Activated CD8-positive, alpha-beta T cell treated with anti-CD3 and anti-CD28 coated beads for 36 hours (primary cell): ENCODE data around the gene MAP4K4. TPM values are rescaled to one million over a fixed set of nuclear protein-coding genes. Genes with fewer than 3 reads are reported as not detected.

Experiments
- ATAC-seq: fragments of 200-7000 bp; cut with Tn5 transposase; one replicate; pipeline ENCODE4 v1.10.0; 2021; ENCODE audit warnings: mild to moderate bottlenecking, moderate library complexity
- CTCF ChIA-PET: fragments of 350-600 bp; sonication (Branson Sonifier 250); formaldehyde crosslinking; loops from one replicate; lab custom pipeline; 2021; ENCODE audit warnings: antibody characterized with exemption; lab: Charles Lee
- POLR2A ChIA-PET: fragments of 350-600 bp; sonication (Branson Sonifier 250); formaldehyde crosslinking; loops from one replicate; lab custom pipeline; 2021; ENCODE audit warnings: antibody characterized with exemption; lab: Charles Lee
- DNase-seq: peaks from one replicate; pipeline ENCODE4 v3.0.0-alpha.2; 2020
- H3K27ac Mint-ChIP-seq: one replicate; pipeline ENCODE4 v1.8.0; 2021; ENCODE audit warnings: mild to moderate bottlenecking, mixed read lengths
- H3K27me3 Mint-ChIP-seq: one replicate; pipeline ENCODE4 v1.8.0; 2021; ENCODE audit warnings: mixed read lengths
- H3K36me3 Mint-ChIP-seq: one replicate; pipeline ENCODE4 v1.8.0; 2021; ENCODE audit warnings: low read depth, mixed read lengths
- H3K4me1 Mint-ChIP-seq: one replicate; pipeline ENCODE4 v1.8.0; 2021; ENCODE audit warnings: low read depth, mixed read lengths
- H3K4me3 Mint-ChIP-seq: one replicate; pipeline ENCODE4 v1.8.0; 2021; ENCODE audit warnings: mild to moderate bottlenecking, moderate library complexity, mixed read lengths
- H3K9me3 Mint-ChIP-seq: one replicate; pipeline ENCODE4 v1.8.0; 2021; ENCODE audit warnings: mixed read lengths
- CTCF ChIP-seq: fragments of 200-600 bp; IDR thresholded peaks from one replicate; pipeline ENCODE4 v1.8.0; 2022; ENCODE audit warnings: antibody characterized with exemption, mild to moderate bottlenecking
- intact Hi-C: fragments of 100-400 bp; cut with micrococcal nuclease; formaldehyde crosslinking; loops from one replicate; pipeline ENCODE4 v1.10.0; 2022
- total RNA-seq, 2 experiments: library from RNA; stranded (reverse); gene quantifications; one replicate each; pipeline ENCODE4 v1.2.3, GENCODE V29; 2021

Gene MAP4K4
- total RNA-seq, 2 experiments from 2014 or later = 26.3 to 27.3 TPM

DNA sequence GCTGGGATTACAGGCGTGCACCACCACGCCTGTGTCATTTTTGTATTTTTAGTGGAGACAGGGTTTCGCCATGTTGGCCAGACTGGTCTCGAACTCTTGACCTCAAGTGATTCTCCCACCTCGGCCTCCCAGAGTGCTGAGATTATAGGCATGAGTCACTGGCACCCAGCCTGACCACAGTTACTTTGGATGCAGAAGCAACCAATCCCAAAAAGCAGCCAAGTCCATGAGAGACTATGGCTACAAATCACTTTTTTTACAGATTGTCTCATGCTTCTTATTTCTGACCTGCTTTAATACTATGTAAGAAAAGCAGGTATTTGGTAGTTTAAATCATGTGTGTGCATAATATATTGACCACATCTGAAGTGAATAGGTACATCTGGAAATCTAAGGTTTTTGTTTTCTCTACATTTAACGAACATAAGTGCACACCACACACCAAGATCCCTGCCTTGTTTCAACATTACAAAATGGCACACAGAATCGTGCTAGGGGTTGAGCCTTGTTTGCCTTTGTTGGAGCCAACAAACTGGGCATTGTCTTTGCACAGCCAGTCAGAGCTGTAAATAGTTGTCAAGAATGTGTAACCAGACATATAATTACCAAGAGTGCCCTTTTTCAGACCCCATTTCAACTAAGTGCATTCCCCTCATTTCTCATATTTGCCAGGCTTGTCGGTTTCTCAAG, 18.3 kb upstream of the MAP4K4 start:
- no peak for TF ChIP-seq CTCF
- no peaks in the 10 kb centered on the region for H3K36me3 Mint-ChIP-seq
- ChIA-PET POLR2A (no interaction called here), CTCF (no interaction called here)
- ATAC-seq (no peak), DNase-seq (no peak)
- H3K4me1 Mint-ChIP-seq = peaks cover 8% of the 10 kb centered on the region
- no peaks in the 10 kb centered on the region for H3K9me3 Mint-ChIP-seq
- H3K27ac Mint-ChIP-seq = no peak overlapping the region
- intact Hi-C loops = no loop called here
- no peaks in the 10 kb centered on the region for H3K27me3 Mint-ChIP-seq
- H3K4me3 Mint-ChIP-seq = no peak overlapping the region

- DNase-seq (no peak), ATAC-seq (no peak)
- no peaks in the 10 kb centered on the region for H3K27me3 Mint-ChIP-seq
- H3K36me3 Mint-ChIP-seq = no peaks in the 10 kb centered on the region
- POLR2A ChIA-PET = no interaction called here
- peaks cover 8% of the 10 kb centered on the region for H3K4me1 Mint-ChIP-seq
- H3K27ac Mint-ChIP-seq = no peak overlapping the region
- TF ChIP-seq CTCF = no peak
- no peaks in the 10 kb centered on the region for H3K9me3 Mint-ChIP-seq
- CTCF ChIA-PET = no interaction called here
- intact Hi-C loops = no loop called here
- no peak overlapping the region for H3K4me3 Mint-ChIP-seq
Observed at GRCh38 chr2:101679801-101680487, 17.6 kb upstream of the MAP4K4 start.

GRCh38 chr2:101682311-101682710, 15.2 kb upstream of the MAP4K4 start:
- Mint-ChIP-seq H3K4me3 (no peak overlapping the region), H3K27ac (no peak overlapping the region), H3K36me3 (no peaks in the 10 kb centered on the region), H3K27me3 (no peaks in the 10 kb centered on the region), H3K9me3 (no peaks in the 10 kb centered on the region), H3K4me1 (no peaks in the 10 kb centered on the region)
- ChIA-PET CTCF (no interaction called here), POLR2A (no interaction called here)
- ATAC-seq (no peak), DNase-seq (no peak)
- TF ChIP-seq CTCF = no peak
- intact Hi-C loops = no loop called here

GRCh38 chr2:101684313-101684712, 13.2 kb upstream of the MAP4K4 start:
- ChIA-PET CTCF (no interaction called here), POLR2A (no interaction called here)
- no peaks in the 10 kb centered on the region for H3K27me3 Mint-ChIP-seq
- H3K36me3 Mint-ChIP-seq = no peaks in the 10 kb centered on the region
- ATAC-seq (no peak), DNase-seq (no peak)
- intact Hi-C loops = no loop called here
- H3K4me3 Mint-ChIP-seq = no peak overlapping the region
- H3K9me3 Mint-ChIP-seq = no peaks in the 10 kb centered on the region
- no peak overlapping the region for H3K27ac Mint-ChIP-seq
- peaks cover 6% of the 10 kb centered on the region for H3K4me1 Mint-ChIP-seq
- TF ChIP-seq CTCF = no peak

DNA sequence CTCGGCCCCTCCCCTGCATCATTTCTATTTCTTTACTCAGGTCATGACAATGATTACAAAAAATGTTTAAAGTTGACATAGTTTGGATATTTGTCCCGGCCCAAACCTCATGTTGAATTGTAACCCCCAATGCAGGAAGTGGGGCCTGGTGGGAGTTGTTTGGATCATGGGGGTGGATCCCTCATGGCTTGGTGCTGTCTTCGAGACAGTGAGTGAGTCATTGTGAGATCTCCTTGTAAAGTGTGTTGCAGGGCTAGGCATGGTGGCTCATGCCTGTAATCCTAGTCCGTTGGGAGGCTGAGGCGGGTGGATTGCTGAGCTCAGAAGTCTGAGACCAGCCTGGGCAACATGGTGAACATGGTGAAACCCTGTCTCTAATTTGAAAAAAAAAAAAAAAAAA, 9.2 kb upstream of the MAP4K4 start:
- no peaks in the 10 kb centered on the region for H3K9me3 Mint-ChIP-seq
- ATAC-seq (no peak), DNase-seq (no peak)
- CTCF ChIA-PET = interaction anchor here (1.6 to 1.7 kb wide), 2 partner anchors 10 to 51 kb away, joined by 3 to 4 read pairs; no protein-coding TSS in a partner anchor
- H3K27ac Mint-ChIP-seq = no peak overlapping the region
- H3K4me3 Mint-ChIP-seq = no peak overlapping the region
- POLR2A ChIA-PET = no interaction called here
- peaks cover 27% of the 10 kb centered on the region for H3K4me1 Mint-ChIP-seq
- H3K27me3 Mint-ChIP-seq = no peaks in the 10 kb centered on the region
- H3K36me3 Mint-ChIP-seq = no peaks in the 10 kb centered on the region
- intact Hi-C loops = no loop called here
- no peak for TF ChIP-seq CTCF
